Stimulated activated CD8-positive, alpha-beta memory T cell treated with anti-CD3 and anti-CD28 coated beads, Interleukin-4, amount 100 ng/mL, for 24 hours (primary cell): ENCODE data around the gene OR4K17.
"Not testable (repeated sequence)": the region's sequence is repeated elsewhere in the genome, so short reads cannot be mapped to it uniquely, and the experiment has no call there.

Source experiments
- DNase-seq: peaks from one replicate; pipeline ENCODE4 v3.0.0-alpha.2; 2020; ENCODE audit warnings: low read depth

Gene OR4K17

GRCh38 chr14:20110438-20110837 is at the start of gene OR4K17:
Gene OR4K17, plus strand, starts transcription at chr14:20110739. Its CDS starts 6,761 bp downstream, at chr14:20117500.
- DNase-seq = no peak

GRCh38 chr14:20092050-20092449 is 18.5 kb upstream of the OR4K17 start:
- no peak for DNase-seq

- no peak for DNase-seq
These were observed 17.1 kb upstream of the OR4K17 start for GRCh38 chr14:20093442-20093841.

GRCh38 chr14:20098926-20099770 is 11.4 kb upstream of the OR4K17 start:
- DNase-seq = not testable (repeated sequence)

GRCh38 chr14:20112321-20112720 is 1.8 kb downstream of the OR4K17 start:
- no peak for DNase-seq

- no peak for DNase-seq
These were observed 6.2 kb downstream of the OR4K17 start for GRCh38 chr14:20116748-20117147.

- no peak for DNase-seq
These were observed 8.3 kb downstream of the OR4K17 start for GRCh38 chr14:20118795-20119194.

GRCh38 chr14:20138520-20138919 is 28.0 kb downstream of the OR4K17 start, which contains the start of gene OR4N5:
Gene OR4N5, plus strand, starts transcription at chr14:20138820. Its CDS starts 4,916 bp downstream, at chr14:20143736.
- DNase-seq = no peak

- no peak for DNase-seq
These were observed 33.4 kb downstream of the OR4K17 start for GRCh38 chr14:20143911-20144310.

GRCh38 chr14:20144820-20145219 is 34.3 kb downstream of the OR4K17 start:
- DNase-seq = no peak

GRCh38 chr14:20164462-20164861 is 53.9 kb downstream of the OR4K17 start:
- no peak for DNase-seq

- DNase-seq = no peak
These were observed 56.6 kb downstream of the OR4K17 start for GRCh38 chr14:20167091-20167490.

- DNase-seq = not testable (repeated sequence)
These were observed 59.3 kb downstream of the OR4K17 start for GRCh38 chr14:20169852-20170251.
